Uterus (tissue), 4 donors: ENCODE results near the gene TMEM117. TPM values are rescaled to one million over a fixed set of nuclear protein-coding genes. Genes with fewer than 3 reads are reported as not detected.

Experiments used
- DNase-seq, 2 donors: peaks; one replicate each; pipeline ENCODE4 v3.0.0-alpha.2; 2019 to 2020
- H3K27ac ChIP-seq, 2 donors: fragments of 200-600 bp; sonication (generic); 1 replicate in 1 of 2; 2 replicates in 1 of 2; pipeline ENCODE4 v1.5.1; 2016 to 2018
- H3K27me3 ChIP-seq, 2 donors: fragments of 200-600 bp; sonication (generic); one replicate each; pipeline ENCODE4 v1.5.1; 2018 to 2019; ENCODE audit warnings: control low read depth in 1 of 2
- H3K36me3 ChIP-seq, 2 donors: fragments of 200-600 bp; sonication (generic); one replicate each; pipeline ENCODE4 v1.5.1; 2019; ENCODE audit warnings: control low read depth in 1 of 2
- H3K4me1 ChIP-seq, 2 donors: fragments of 200-600 bp; sonication (generic); one replicate each; pipeline ENCODE4 v1.5.1; 2018 to 2019; ENCODE audit warnings: control low read depth in 1 of 2
- H3K4me3 ChIP-seq, 2 donors: fragments of 200-600 bp; sonication (generic); 1 replicate in 1 of 2; 2 replicates in 1 of 2; pipeline ENCODE4 v1.5.1; 2018 to 2019; ENCODE audit warnings: mild to moderate bottlenecking in 1 of 2
- H3K9me3 ChIP-seq, 2 donors: fragments of 200-600 bp; sonication (generic); one replicate each; pipeline ENCODE4 v1.5.1; 2019; ENCODE audit warnings: control low read depth in 1 of 2
- POLR2A ChIP-seq, 2 donors: fragments of 450-650 bp; IDR thresholded peaks; one replicate each; pipeline ENCODE4 v1.6.1; 2016; ENCODE audit warnings: antibody characterized with exemption in 2 of 2, mild to moderate bottlenecking in 1 of 2, moderate library complexity in 1 of 2
- intact Hi-C: fragments of 100-400 bp; cut with DNase I; formaldehyde crosslinking; loops from one replicate; pipeline ENCODE4 v1.15.1; 2023; ENCODE audit warnings: low total_unique reads
- total RNA-seq, 4 donors: library from RNA; depleted of rRNA in 3 of 4; stranded (reverse); fragments of >200 nt in 3 of 4; gene quantifications; one replicate each; pipeline versions ENCODE4 v1.1.0 to v1.2.4, GENCODE V29; 2014 to 2023
- TF ChIP-seq, protein P1 (sequence below), 4 experiments: fragments of 200-600 bp in 2 of 4; fragments of 450-650 bp in 2 of 4; sonication (generic) in 2 of 4; IDR thresholded peaks; one replicate each; pipeline ENCODE4 v1.5.1; 2016 to 2019; ENCODE audit warnings: antibody characterized with exemption in 4 of 4, mild to moderate bottlenecking in 2 of 4, moderate library complexity in 1 of 4
- donor health status: DM: yes; HTN: yes; CAD: no.

Gene TMEM117
- total RNA-seq, 4 donors from 2014 or later: 1.0 to 34.4 (median 6.1) TPM

DNA sequence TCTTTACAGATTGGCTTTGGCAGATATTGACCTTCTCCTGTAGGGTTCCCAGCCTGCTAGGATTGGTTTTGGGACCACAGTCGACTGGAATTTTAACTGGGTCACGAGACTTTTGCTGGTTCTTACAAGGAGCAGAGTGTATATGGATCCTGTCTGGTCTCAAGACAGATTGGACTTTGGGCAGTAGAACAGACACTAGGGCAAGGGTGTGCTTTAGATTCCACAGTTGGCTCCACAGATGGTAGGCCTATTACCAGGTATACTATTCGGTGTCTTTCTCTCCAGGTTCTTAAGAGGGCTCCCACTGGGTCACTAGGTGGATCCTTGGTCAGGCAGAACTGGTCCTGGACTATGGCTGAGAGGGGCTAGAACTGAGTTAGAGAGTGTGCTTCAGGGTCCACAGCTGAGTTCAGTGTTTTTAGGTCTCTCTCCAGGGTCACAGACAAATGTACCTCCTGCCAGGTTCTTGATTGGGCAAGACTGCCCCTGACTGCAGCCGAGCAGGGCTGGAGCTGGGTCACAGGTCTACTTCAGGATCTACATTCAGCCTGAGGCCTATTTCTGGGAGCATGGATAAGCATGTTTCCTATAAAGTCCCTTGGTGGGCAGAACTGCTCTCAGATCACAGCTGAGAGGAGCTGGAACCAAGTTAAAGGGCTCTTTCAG is 460.2 kb downstream of the TMEM117 start:
- Histone ChIP-seq H3K27ac (no peak overlapping the region), H3K4me3 (no peak overlapping the region), H3K27me3 (no peaks in the 10 kb centered on the region), H3K36me3 (peaks cover 0 to 4% of the 10 kb centered on the region in 2 donors), H3K9me3 (peaks cover 0 to 12% of the 10 kb centered on the region in 2 donors), H3K4me1 (no peaks in the 10 kb centered on the region)
- no peak for DNase-seq
- no peak for TF ChIP-seq POLR2A (IDR thresholded peaks at IDR 0.05)
- TF ChIP-seq, protein P1, sequence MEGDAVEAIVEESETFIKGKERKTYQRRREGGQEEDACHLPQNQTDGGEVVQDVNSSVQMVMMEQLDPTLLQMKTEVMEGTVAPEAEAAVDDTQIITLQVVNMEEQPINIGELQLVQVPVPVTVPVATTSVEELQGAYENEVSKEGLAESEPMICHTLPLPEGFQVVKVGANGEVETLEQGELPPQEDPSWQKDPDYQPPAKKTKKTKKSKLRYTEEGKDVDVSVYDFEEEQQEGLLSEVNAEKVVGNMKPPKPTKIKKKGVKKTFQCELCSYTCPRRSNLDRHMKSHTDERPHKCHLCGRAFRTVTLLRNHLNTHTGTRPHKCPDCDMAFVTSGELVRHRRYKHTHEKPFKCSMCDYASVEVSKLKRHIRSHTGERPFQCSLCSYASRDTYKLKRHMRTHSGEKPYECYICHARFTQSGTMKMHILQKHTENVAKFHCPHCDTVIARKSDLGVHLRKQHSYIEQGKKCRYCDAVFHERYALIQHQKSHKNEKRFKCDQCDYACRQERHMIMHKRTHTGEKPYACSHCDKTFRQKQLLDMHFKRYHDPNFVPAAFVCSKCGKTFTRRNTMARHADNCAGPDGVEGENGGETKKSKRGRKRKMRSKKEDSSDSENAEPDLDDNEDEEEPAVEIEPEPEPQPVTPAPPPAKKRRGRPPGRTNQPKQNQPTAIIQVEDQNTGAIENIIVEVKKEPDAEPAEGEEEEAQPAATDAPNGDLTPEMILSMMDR (IDR thresholded peaks at IDR 0.05): no peak
- intact Hi-C loops: no loop called here

GRCh38 chr12:44296624-44297197 is 460.8 kb downstream of the TMEM117 start:
- TF ChIP-seq POLR2A (IDR thresholded peaks at IDR 0.05): no peak
- TF ChIP-seq, protein P1 (IDR thresholded peaks at IDR 0.05): no peak
- no peaks in the 10 kb centered on the region for H3K4me1 ChIP-seq
- H3K9me3 ChIP-seq: peaks cover 0 to 12% of the 10 kb centered on the region in 2 donors
- H3K36me3 ChIP-seq: peaks cover 0 to 4% of the 10 kb centered on the region in 2 donors
- H3K27me3 ChIP-seq: no peaks in the 10 kb centered on the region
- intact Hi-C loops: no loop called here
- no peak for DNase-seq
- H3K4me3 ChIP-seq: no peak overlapping the region
- H3K27ac ChIP-seq: no peak overlapping the region

DNA sequence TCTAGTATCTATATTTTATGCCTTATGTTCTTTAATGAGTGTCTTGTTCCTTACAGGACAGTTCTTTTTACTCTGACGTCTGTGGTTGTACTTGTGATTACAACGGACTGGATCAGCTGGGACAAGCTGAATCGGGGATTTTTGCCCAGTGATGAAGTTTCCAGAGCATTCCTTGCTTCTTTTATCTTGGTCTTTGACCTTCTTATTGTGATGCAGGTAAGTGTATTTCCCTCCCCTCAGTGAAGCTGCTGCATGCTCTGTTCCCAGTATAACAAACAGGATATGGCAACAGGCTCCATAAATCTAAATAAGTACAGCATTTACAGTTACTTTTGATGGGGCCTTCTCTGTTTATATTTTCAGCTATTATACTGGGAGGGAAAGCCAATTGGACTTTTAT is 463.6 kb downstream of the TMEM117 start:
- Histone ChIP-seq H3K27ac (no peak overlapping the region), H3K4me1 (no peaks in the 10 kb centered on the region), H3K36me3 (peaks cover 0 to 4% of the 10 kb centered on the region in 2 donors), H3K27me3 (no peaks in the 10 kb centered on the region), H3K9me3 (peaks cover 0 to 8% of the 10 kb centered on the region in 2 donors), H3K4me3 (no peak overlapping the region)
- no peak for TF ChIP-seq POLR2A (IDR thresholded peaks at IDR 0.05)
- TF ChIP-seq, protein P1 (IDR thresholded peaks at IDR 0.05): no peak
- intact Hi-C loops: no loop called here
- DNase-seq: no peak

DNA sequence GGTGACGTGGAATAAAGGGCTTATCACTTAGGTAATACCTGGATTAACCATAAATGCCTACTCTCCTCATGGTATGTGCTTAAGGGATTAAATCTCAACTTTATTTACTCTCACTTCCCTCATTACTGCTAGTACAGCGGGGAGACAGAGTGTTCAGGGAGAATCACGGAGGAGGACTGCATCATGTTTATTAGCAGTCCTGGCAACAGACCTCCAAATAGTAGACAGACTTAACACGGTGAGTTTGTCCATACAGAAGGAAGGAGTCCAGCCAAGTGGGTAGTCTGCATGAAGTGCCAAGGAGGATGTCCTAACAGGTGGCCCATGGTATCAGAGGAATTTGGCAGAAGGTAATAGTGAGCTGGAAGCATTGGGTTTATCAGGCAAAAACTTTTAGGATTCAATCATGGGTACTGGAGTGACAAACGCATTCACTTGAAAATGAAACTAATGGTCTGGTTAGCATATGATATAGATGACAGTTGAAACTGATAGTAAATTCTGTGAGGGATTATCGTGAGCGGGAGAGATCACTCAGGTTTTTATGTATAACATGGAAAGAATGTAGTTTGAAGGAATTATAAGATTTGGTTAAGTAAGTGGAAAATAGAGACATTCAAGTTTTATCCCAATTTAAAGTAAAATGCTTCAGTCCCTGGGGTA is 471.8 kb downstream of the TMEM117 start:
- Histone ChIP-seq H3K4me1 (no peaks in the 10 kb centered on the region), H3K27me3 (no peaks in the 10 kb centered on the region), H3K36me3 (no peaks in the 10 kb centered on the region), H3K9me3 (no peaks in the 10 kb centered on the region), H3K27ac (no peak overlapping the region), H3K4me3 (no peak overlapping the region)
- DNase-seq: no peak
- intact Hi-C loops: no loop called here
- no peak for TF ChIP-seq POLR2A (IDR thresholded peaks at IDR 0.05)
- TF ChIP-seq, protein P1 (IDR thresholded peaks at IDR 0.05): no peak

DNA sequence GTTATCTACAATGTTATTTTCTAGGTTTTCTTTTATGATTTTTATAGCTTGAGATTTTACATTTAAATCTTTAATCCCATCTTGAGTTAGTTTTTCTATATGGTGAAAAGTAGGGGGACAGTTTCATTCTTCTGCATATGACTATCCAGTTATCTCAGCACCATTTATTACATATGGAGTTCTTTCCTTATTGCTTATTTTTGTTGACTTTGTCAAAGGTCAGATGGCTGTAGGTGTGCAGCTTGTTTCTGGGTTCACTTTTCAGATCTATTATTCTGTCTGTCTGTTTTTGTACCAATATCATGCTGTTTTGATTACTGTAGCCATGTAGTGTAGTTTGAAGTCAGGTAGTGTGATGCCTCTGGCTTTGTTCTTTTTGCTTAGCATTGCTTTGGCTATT is 477.3 kb downstream of the TMEM117 start:
- DNase-seq: no peak
- no peaks in the 10 kb centered on the region for H3K4me1 ChIP-seq
- TF ChIP-seq, protein P1 (IDR thresholded peaks at IDR 0.05): no peak
- TF ChIP-seq POLR2A (IDR thresholded peaks at IDR 0.05): no peak
- intact Hi-C loops: no loop called here
- H3K27me3 ChIP-seq: no peaks in the 10 kb centered on the region
- no peaks in the 10 kb centered on the region for H3K9me3 ChIP-seq
- no peak overlapping the region for H3K27ac ChIP-seq
- H3K4me3 ChIP-seq: no peak overlapping the region
- H3K36me3 ChIP-seq: no peaks in the 10 kb centered on the region
